ENCODE measurements around the gene CAVIN3.

Gene CAVIN3, protein sequence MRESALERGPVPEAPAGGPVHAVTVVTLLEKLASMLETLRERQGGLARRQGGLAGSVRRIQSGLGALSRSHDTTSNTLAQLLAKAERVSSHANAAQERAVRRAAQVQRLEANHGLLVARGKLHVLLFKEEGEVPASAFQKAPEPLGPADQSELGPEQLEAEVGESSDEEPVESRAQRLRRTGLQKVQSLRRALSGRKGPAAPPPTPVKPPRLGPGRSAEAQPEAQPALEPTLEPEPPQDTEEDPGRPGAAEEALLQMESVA

DNA sequence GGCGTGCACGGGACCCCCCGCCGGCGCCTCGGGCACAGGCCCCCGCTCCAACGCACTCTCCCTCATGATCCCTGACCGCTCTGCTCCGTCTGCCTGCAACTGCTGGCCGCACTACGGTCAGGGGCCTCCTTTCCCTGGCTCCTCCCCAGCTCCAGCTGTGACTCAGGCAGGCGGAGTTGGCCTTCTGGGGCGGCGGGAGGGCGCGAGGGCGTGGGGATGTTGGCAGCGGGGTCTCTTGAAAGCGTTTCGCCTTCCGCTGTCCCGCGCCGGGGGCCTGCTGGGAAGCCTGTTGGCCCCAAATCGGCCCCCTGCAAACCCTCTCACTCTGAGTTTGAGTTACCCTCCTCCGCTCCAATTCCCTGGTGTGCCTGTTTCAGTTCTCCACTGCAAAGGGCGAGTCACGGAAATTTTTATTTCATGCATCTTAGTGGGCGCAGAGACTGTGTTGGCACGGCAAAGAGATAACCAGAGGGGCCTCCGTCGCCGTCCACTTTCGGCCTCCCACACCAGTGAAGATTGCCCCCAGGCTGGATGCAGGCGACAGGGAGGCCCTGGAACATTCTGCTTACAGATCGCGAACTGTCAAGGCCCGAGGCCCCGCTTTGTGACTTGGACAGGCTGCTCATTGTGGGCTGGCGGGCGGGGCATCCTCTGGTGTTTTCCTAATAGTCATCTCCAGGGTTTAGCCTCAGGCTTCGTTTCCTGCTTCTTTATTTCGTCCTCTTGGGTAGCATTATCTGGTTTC lies at the start of gene CAVIN3:
CAVIN3 (minus strand) TSS at position 91 of the 745 bp plus-strand sequence; CDS start at position 66, 25 bp downstream.
- Mint-ChIP-seq H3K9me3 (no peaks in the 10 kb centered on the region), H3K27me3 (ENCODE audit: low read depth) (peaks cover 35% of the 10 kb centered on the region), H3K4me1 (ENCODE audit: low read depth) (peaks cover 27% of the 10 kb centered on the region), H3K36me3 (ENCODE audit: low read depth) (no peaks in the 10 kb centered on the region), H3K4me3 (peak within 1 kb of the TSS; percentile 78), H3K27ac (peak within 1 kb of the TSS; percentile 87)

DNA sequence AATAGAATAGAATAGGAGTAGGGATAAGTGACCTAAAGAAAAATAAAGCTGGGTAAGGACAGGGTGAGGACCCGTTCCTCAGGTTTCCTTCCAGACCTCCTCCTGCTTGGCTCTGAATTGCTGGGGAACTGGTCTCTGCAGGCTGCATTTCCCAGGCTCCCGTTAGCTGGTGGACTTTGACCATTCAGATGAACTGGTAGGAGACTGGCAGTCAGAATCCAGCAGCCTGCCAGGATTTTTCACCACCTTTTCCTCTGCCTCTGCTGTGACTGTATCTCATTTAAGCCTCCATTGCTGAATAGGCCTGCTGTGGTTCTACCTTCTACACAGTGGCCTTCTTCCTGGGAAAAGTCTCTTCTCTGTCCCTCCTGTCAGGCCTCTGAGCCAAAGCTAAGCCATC lies 45.4 kb upstream of the CAVIN3 start:
- H3K36me3 Mint-ChIP-seq (ENCODE audit: low read depth): no peaks in the 10 kb centered on the region
- no peaks in the 10 kb centered on the region for H3K27me3 Mint-ChIP-seq (ENCODE audit: low read depth)
- no peaks in the 10 kb centered on the region for H3K9me3 Mint-ChIP-seq
- H3K4me1 Mint-ChIP-seq (ENCODE audit: low read depth): no peaks in the 10 kb centered on the region
- no peak overlapping the region for H3K4me3 Mint-ChIP-seq
- H3K27ac Mint-ChIP-seq: no peak overlapping the region

DNA sequence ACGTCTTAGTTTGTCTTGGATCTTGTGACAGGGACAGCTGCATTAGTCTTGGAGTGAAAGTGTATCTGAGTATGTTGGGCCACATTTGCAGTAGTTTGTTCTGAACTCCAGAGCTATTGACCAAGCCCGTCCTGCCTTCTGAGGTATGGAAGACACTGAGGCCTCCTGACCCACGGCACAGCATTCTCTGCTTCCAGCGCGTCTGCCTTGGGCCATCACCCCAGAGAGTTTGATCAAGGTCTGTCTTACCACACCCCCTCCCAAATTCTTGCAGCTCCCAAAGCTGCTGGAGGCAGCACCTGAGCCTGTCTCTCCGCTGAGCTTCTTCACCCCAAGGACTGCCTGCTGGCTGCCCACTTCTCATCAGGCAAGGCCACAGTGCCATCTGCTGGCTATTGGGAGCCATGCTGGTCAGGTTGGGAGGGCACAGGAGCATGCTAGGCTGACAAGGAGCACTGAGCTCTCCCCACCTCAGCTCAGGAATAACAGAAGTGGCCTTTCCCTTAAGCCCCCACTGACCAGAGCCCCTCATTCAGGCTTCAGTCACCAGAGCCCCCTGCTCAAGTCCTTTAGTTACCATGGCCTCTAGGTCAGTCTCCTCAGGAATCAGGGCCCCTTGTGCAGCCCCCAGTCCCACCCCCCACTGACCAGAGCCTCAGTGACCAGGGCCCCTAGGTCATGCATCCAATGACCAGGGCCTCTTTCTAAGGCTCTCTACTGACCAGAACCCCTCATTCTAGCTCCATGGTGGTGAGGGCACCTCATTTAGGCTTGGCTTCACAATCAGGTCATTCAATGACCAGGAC lies 42.8 kb upstream of the CAVIN3 start:
- Mint-ChIP-seq H3K27me3 (ENCODE audit: low read depth) (no peaks in the 10 kb centered on the region), H3K36me3 (ENCODE audit: low read depth) (no peaks in the 10 kb centered on the region), H3K9me3 (no peaks in the 10 kb centered on the region), H3K4me1 (ENCODE audit: low read depth) (no peaks in the 10 kb centered on the region), H3K4me3 (no peak overlapping the region), H3K27ac (no peak overlapping the region)

DNA sequence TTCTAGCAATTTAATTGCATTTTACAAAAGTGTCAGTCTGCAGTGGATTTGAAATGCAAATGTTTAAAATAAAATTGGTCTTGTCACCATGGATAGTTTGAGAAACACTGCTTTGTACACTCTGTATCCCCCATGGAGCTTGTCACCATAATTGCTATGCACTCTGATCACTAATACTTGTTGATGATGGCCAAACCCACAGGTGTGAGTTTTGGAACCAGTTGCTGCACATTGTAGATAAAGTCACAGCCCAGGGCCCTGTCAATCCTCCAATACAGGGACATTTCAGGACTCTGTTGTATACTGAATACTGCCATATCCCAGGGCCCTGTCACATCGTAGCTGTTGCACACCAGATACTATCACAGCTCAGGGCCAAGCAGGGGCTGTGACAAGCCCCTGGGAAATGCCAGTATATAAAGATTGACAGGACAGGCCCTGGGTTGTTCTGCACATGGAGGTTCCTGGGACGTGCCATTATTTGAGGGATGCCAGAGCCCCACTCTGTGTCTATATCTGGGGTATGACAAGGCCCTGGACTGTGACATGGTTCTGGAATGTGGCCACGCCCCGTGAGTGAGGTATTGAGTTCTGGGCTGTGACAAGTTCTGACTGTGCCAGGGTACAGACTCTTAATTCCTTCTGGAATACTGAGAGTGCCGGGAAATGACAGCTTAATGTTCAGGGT lies 42.0 kb upstream of the CAVIN3 start:
- no peak overlapping the region for H3K27ac Mint-ChIP-seq
- H3K4me3 Mint-ChIP-seq: no peak overlapping the region
- no peaks in the 10 kb centered on the region for H3K4me1 Mint-ChIP-seq (ENCODE audit: low read depth)
- no peaks in the 10 kb centered on the region for H3K36me3 Mint-ChIP-seq (ENCODE audit: low read depth)
- H3K9me3 Mint-ChIP-seq: no peaks in the 10 kb centered on the region
- no peaks in the 10 kb centered on the region for H3K27me3 Mint-ChIP-seq (ENCODE audit: low read depth)

DNA sequence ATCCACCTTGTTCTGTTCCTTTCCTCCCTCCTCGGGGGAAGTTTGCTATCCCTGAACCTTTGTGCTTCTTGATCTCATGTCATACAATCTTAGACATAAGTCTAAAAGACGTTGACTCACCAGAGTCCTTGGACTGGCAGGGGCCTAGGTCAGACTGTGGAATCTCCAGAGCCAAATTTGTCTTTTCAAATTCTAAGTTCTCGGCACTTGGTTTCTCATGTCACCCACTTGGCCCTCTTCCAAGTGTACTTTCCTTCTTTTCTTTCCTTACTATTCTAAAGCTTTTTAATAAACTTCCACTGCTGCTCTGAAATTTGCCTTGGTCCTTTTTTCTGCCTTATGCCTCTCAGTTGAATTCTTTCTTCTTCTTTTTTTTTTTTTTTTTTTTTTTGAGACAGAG lies 39.9 kb upstream of the CAVIN3 start:
- Mint-ChIP-seq H3K36me3 (ENCODE audit: low read depth) (no peaks in the 10 kb centered on the region), H3K9me3 (no peaks in the 10 kb centered on the region), H3K27me3 (ENCODE audit: low read depth) (no peaks in the 10 kb centered on the region), H3K4me1 (ENCODE audit: low read depth) (no peaks in the 10 kb centered on the region), H3K27ac (no peak overlapping the region), H3K4me3 (no peak overlapping the region)

DNA sequence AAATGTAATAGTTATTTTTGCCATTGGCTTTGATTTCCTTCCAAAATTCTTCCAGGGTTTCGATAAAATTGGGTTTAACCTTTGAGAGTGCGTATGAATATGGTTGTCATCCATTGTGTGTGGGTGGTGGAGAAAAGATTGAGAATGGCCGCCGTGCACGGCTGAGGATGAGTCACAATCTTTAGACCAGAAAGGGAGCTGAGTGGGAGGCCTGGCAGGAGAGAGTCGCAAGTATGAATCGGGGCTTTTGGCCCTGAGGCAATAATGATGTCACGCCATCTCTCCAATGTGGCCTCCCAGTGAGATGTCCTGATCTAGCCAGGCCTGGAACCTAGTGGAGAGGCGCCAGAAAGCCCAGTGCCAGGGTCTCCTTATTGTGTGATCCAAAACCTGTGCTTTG lies 36.9 kb upstream of the CAVIN3 start:
- H3K4me1 Mint-ChIP-seq (ENCODE audit: low read depth): no peaks in the 10 kb centered on the region
- no peak overlapping the region for H3K4me3 Mint-ChIP-seq
- no peaks in the 10 kb centered on the region for H3K27me3 Mint-ChIP-seq (ENCODE audit: low read depth)
- no peaks in the 10 kb centered on the region for H3K36me3 Mint-ChIP-seq (ENCODE audit: low read depth)
- no peak overlapping the region for H3K27ac Mint-ChIP-seq
- H3K9me3 Mint-ChIP-seq: no peaks in the 10 kb centered on the region

DNA sequence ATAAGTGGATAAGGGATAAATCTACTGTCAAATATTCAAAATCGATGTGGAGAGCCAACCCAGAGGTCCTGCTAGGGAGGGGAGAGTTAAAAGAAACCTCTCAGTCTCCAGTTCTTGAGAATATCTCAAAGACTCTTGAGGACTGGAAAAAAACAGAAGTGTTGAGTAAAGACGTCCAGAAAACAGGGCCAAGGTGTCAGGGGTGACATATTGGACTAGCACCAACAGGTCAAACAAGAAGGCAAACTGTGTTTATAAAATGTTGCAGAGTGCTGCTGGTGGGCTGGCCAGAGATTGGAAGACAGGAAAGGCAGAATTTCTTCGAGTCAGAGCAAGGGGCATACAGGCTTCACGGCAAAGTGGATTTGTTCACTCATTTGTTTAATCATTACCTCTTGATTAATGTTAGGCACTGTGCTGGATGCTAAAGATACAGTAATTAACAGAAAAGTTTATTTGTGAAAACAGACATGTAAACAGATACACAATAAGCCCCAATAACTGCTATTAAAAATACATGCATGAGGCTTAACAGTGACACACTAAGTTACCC lies 36.3 kb upstream of the CAVIN3 start:
- Mint-ChIP-seq H3K4me1 (ENCODE audit: low read depth) (peaks cover 3% of the 10 kb centered on the region), H3K36me3 (ENCODE audit: low read depth) (no peaks in the 10 kb centered on the region), H3K27me3 (ENCODE audit: low read depth) (no peaks in the 10 kb centered on the region), H3K27ac (no peak overlapping the region), H3K9me3 (no peaks in the 10 kb centered on the region), H3K4me3 (no peak overlapping the region)

DNA sequence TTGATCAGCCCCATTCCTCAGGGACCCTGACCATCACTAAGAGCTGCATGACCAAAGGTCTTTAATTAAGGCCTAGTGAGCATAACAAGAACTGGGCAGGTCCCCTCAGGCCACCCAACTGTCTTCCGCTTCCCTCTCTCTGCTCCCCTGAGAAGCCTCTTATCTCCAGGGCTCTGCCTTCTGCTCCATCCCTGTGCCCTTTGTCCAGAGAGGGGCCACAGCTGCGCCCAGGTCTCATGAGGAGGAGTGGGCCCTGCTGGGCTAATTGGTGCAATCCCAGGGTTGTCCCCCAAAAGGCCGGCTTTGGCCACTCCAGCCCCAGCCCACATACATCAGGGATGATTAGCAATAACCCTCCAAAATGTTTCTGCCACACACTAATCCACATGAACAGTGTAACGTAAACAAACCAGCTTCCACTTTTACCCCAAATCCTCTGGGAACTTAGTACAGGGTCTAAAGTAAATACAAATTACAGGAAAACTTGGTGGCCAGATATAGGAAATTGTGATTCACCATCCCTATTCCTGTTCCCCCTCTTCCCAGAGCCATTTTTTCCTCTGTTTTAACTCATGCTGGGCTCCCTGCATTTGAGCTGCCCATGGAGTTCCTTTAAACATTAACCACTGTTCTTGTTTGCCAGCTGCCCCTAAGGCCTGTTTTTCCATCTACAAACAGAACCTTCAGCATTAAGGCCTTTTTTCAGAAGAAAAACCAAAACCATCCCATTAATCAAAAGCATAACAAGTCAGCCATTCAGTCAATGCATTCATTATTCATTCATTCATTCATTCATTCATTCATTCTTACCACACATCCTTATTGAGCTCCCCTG lies 34.6 kb upstream of the CAVIN3 start:
- H3K4me1 Mint-ChIP-seq (ENCODE audit: low read depth): peaks cover 3% of the 10 kb centered on the region
- H3K9me3 Mint-ChIP-seq: no peaks in the 10 kb centered on the region
- no peaks in the 10 kb centered on the region for H3K36me3 Mint-ChIP-seq (ENCODE audit: low read depth)
- H3K4me3 Mint-ChIP-seq: no peak overlapping the region
- H3K27me3 Mint-ChIP-seq (ENCODE audit: low read depth): no peaks in the 10 kb centered on the region
- no peak overlapping the region for H3K27ac Mint-ChIP-seq

DNA sequence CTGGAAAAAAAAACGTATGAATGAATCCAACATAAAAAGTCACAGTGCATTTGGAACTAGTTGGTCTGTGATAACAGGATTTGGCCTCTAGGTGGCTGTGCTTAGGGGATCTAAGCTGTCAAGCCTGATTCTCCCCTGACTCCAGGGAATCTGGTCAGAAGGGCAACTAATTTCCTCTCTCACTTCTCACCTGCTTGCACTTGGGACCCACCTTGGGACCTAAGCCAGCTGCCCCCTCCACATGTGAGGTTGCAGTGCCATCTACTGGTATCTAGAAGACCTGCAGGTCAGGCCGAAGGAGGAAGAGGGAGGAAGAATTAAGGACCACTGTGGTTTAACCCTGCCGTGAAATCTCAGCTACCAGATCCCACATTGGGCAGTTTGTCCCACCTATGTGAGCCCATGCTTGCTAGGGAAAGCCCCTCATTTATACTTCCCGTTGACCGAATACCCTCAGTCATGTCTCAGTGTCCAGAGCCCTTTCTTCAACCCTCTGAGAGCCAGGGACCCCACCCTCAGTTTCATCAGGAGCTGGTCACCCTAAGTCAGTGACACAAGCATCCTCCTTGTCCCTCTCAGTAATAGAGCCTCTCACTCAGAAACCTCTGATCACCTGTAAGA lies 33.2 kb upstream of the CAVIN3 start:
- Mint-ChIP-seq H3K4me3 (no peak overlapping the region), H3K27me3 (ENCODE audit: low read depth) (no peaks in the 10 kb centered on the region), H3K36me3 (ENCODE audit: low read depth) (no peaks in the 10 kb centered on the region), H3K4me1 (ENCODE audit: low read depth) (peaks cover 3% of the 10 kb centered on the region), H3K9me3 (no peaks in the 10 kb centered on the region), H3K27ac (no peak overlapping the region)

DNA sequence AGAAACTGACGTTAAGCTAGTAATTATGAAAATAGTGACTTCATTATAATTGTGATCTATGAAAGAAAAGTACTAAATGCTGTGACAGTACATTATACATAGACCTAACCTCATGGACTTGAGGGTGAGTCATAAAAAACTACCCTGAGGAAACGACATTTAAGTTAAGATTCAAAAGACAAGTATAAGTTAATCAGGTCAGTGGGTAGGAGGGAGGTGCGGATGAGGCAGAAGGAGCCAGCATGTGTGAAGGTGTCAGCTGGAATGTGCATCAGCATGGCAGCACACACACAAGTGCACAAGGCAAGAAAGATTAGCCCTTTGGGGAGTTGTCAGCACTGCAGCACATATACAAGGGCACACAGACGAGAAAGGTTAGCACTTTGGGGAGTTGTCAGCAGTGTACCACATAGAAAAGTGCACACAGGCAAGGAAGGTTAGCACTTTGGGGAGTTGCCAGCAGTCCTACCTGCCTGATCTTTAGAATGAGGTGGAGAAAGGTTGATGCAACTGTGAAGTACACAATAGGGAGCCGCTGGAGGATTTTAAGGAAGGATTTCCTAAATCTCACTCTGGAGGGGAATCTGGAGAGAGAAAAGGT lies 31.6 kb upstream of the CAVIN3 start:
- Mint-ChIP-seq H3K9me3 (no peaks in the 10 kb centered on the region), H3K27ac (peak overlapping the region; percentile 37), H3K4me3 (no peak overlapping the region), H3K27me3 (ENCODE audit: low read depth) (no peaks in the 10 kb centered on the region), H3K36me3 (ENCODE audit: low read depth) (no peaks in the 10 kb centered on the region), H3K4me1 (ENCODE audit: low read depth) (peaks cover 3% of the 10 kb centered on the region)

DNA sequence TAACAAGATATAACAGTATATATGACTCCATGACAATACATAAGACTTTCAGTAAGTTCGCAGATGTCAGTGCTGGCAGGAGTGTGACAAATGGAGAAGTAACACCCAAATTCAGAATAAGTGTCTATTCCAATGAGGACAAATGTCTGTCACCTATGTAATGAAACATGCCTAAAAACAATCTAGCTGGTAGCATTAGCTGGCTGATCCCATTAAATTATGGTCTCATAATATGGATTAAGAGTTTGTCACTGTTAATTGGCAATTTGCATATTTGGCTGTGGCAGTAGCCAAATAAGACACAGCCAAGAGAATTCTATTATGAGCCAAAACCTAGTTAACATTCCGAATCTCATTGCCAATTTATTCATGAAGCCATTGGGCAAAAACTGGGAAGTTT lies 30.2 kb upstream of the CAVIN3 start:
- no peaks in the 10 kb centered on the region for H3K9me3 Mint-ChIP-seq
- no peak overlapping the region for H3K4me3 Mint-ChIP-seq
- peaks cover 3% of the 10 kb centered on the region for H3K4me1 Mint-ChIP-seq (ENCODE audit: low read depth)

DNA sequence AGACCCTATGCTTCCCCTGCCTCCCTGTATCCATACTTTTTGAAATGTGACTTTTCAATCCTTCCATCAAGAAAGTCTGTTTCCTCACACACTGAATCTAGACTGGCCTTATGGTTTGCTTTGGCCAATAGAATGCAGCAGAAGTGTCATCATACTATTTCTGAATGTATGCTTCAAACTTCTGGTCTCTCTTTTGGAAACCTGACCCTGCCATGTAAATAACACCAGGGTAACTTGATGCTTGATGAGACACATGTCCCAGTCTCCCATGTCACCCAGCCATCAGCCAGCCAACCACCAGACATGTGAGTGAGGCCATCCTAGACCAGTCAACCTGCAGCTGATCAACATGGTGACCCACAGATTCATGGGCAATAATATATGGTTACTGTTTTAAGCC lies 29.7 kb upstream of the CAVIN3 start:
- Mint-ChIP-seq H3K9me3 (no peaks in the 10 kb centered on the region), H3K27me3 (ENCODE audit: low read depth) (no peaks in the 10 kb centered on the region), H3K36me3 (ENCODE audit: low read depth) (no peaks in the 10 kb centered on the region), H3K4me1 (ENCODE audit: low read depth) (peaks cover 3% of the 10 kb centered on the region), H3K4me3 (no peak overlapping the region), H3K27ac (no peak overlapping the region)

More for the DNA sequence above, 30.2 kb upstream of the CAVIN3 start:
- Mint-ChIP-seq H3K27me3 (ENCODE audit: low read depth) (no peaks in the 10 kb centered on the region), H3K36me3 (ENCODE audit: low read depth) (no peaks in the 10 kb centered on the region), H3K27ac (no peak overlapping the region)

DNA sequence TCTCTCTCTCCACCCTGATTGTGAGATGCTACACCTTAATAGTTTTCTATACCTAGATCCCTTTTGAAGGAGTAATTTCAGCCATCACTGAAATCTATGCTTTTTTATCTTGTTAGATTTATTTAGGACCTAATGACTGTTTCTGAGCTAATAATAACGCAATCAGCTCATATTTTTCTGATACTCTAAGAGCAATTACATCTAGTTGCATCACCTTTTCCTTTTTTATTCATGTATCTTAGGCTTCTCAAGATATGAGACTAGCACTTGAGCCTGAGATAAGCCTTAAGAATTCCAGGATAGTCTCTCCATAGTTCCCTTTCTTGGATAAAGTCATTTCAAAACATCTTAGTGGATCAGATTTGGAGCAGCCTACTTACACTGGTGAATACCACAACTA lies 25.1 kb upstream of the CAVIN3 start:
- Mint-ChIP-seq H3K36me3 (ENCODE audit: low read depth) (no peaks in the 10 kb centered on the region), H3K4me1 (ENCODE audit: low read depth) (no peaks in the 10 kb centered on the region), H3K9me3 (no peaks in the 10 kb centered on the region), H3K27me3 (ENCODE audit: low read depth) (no peaks in the 10 kb centered on the region), H3K27ac (no peak overlapping the region), H3K4me3 (no peak overlapping the region)

All from T-helper 1 cell treated with Interleukin-12 subunit alpha and Interleukin-12 subunit beta and Interleukin-4 antibody, amounts not matched to agents 30 μg/mL and 1 μg/mL, for 36 hours (primary cell).